CD4-positive, alpha-beta T cell (primary cell): ENCODE data around the gene RNF130. TPM values are rescaled to one million over a fixed set of nuclear protein-coding genes. Genes with fewer than 3 reads are reported as not detected.

Experiments
- ATAC-seq: fragments of 200-7000 bp; cut with Tn5 transposase; one replicate; pipeline ENCODE4 v1.10.0; 2022; ENCODE audit warnings: mild to moderate bottlenecking; ENCODE audit not compliant: poor library complexity
- CTCF ChIA-PET: fragments of 350-600 bp; sonication (Branson Sonifier 250); formaldehyde crosslinking; loops from one replicate; lab custom pipeline; 2021; ENCODE audit warnings: antibody characterized with exemption, inconsistent platforms; lab: Charles Lee
- POLR2A ChIA-PET: fragments of 350-600 bp; sonication (Branson Sonifier 250); formaldehyde crosslinking; loops from one replicate; lab custom pipeline; 2021; ENCODE audit warnings: antibody characterized with exemption, inconsistent platforms; lab: Charles Lee
- DNase-seq, 14 experiments: peaks; one replicate each; pipeline ENCODE4 v3.0.0-alpha.2; 2013 to 2020; ENCODE audit warnings: mixed read lengths in 2 of 14
- H3K27ac ChIP-seq, 2 donors: one replicate each; pipeline versions ENCODE4 v1.5.1 to v1.7.0; 2013; ENCODE audit warnings: low read length in 2 of 2, low read depth in 1 of 2, mild to moderate bottlenecking in 1 of 2
- H3K27me3 ChIP-seq, 2 experiments: 1 replicate in 1 of 2; 2 replicates in 1 of 2; pipeline versions ENCODE4 v1.6.1 to v1.7.0; 2013; ENCODE audit warnings: low read length in 2 of 2, control low read depth in 1 of 2, mild to moderate bottlenecking in 1 of 2, moderate library complexity in 1 of 2; ENCODE audit not compliant: insufficient read depth in 2 of 2, control insufficient read depth in 1 of 2
- H3K36me3 ChIP-seq: one replicate; pipeline ENCODE4 v1.6.1; 2013; ENCODE audit warnings: low read length, control low read depth; ENCODE audit not compliant: insufficient read depth
- H3K4me1 ChIP-seq: one replicate; pipeline ENCODE4 v1.6.1; 2013; ENCODE audit warnings: low read length, control low read depth; ENCODE audit not compliant: insufficient read depth
- H3K4me3 ChIP-seq: one replicate; pipeline ENCODE4 v1.5.1; 2013; ENCODE audit warnings: mild to moderate bottlenecking, low read length, moderate library complexity
- H3K9me3 ChIP-seq, 2 experiments: 1 replicate in 1 of 2; 2 replicates in 1 of 2; pipeline versions ENCODE4 v1.6.1 to v1.7.0; 2013; ENCODE audit warnings: low read length in 2 of 2, mild to moderate bottlenecking in 2 of 2, control low read depth in 1 of 2, moderate library complexity in 1 of 2; ENCODE audit not compliant: control insufficient read depth in 1 of 2, insufficient read depth in 1 of 2
- H3K27ac Mint-ChIP-seq: one replicate; pipeline ENCODE4 v1.8.0; 2020; ENCODE audit warnings: mixed read lengths
- H3K27me3 Mint-ChIP-seq: one replicate; pipeline ENCODE4 v1.8.0; 2021; ENCODE audit warnings: mixed read lengths
- H3K36me3 Mint-ChIP-seq: one replicate; pipeline ENCODE4 v1.8.0; 2021; ENCODE audit warnings: low read depth, mixed read lengths
- H3K4me1 Mint-ChIP-seq: one replicate; pipeline ENCODE4 v1.8.0; 2021; ENCODE audit warnings: low read depth, mixed read lengths
- H3K4me3 Mint-ChIP-seq: one replicate; pipeline ENCODE4 v1.8.0; 2020; ENCODE audit warnings: mild to moderate bottlenecking, mixed read lengths
- H3K9me3 Mint-ChIP-seq: one replicate; pipeline ENCODE4 v1.8.0; 2020; ENCODE audit warnings: mixed read lengths
- CTCF ChIP-seq: fragments of 200-600 bp; IDR thresholded peaks from one replicate; pipeline ENCODE4 v1.8.0; 2022; ENCODE audit warnings: antibody characterized with exemption, mild to moderate bottlenecking
- intact Hi-C, 2 experiments: fragments of 100-400 bp; cut with DNase I in 1 of 2; cut with micrococcal nuclease in 1 of 2; formaldehyde crosslinking; loops; one replicate each; pipeline versions ENCODE4 v1.15.1 to v1.9.0; 2023 to 2025; cut with DNase I, micrococcal nuclease
- total RNA-seq, 174 experiments: library from RNA in 2 of 174; stranded (reverse) in 2 of 174; gene quantifications; one replicate each; pipeline ENCODE4 v1.2.3 and lab custom pipeline; 2021 to 2026

The RNF130 gene
- total RNA-seq, 2 experiments from 2014 or later = 18.2 to 19.1 TPM

- no peak for ATAC-seq
- Histone ChIP-seq H3K9me3 (no peaks in the 10 kb centered on the region), H3K27me3 (no peaks in the 10 kb centered on the region), H3K4me1 (no peaks in the 10 kb centered on the region), H3K36me3 (no peaks in the 10 kb centered on the region), H3K4me3 (no peak overlapping the region), H3K27ac (no peak overlapping the region)
- Mint-ChIP-seq H3K36me3 (peaks cover 4% of the 10 kb centered on the region), H3K9me3 (no peaks in the 10 kb centered on the region), H3K4me1 (peaks cover 6% of the 10 kb centered on the region), H3K27me3 (no peaks in the 10 kb centered on the region), H3K27ac (no peak overlapping the region), H3K4me3 (no peak overlapping the region)
- ChIA-PET POLR2A (no interaction called here), CTCF (no interaction called here)
- intact Hi-C loops = no loop called here
- DNase-seq = no peak
- no peak for TF ChIP-seq CTCF
These were observed 12.2 kb downstream of the RNF130 start for GRCh38 chr5:180059326-180059725.

- H3K36me3 Mint-ChIP-seq = peaks cover 4% of the 10 kb centered on the region
- ChIA-PET CTCF (no interaction called here), POLR2A (no interaction called here)
- TF ChIP-seq CTCF = no peak
- H3K27me3 Mint-ChIP-seq = no peaks in the 10 kb centered on the region
- peaks cover 3% of the 10 kb centered on the region for H3K4me1 Mint-ChIP-seq
- Histone ChIP-seq H3K4me1 (no peaks in the 10 kb centered on the region), H3K9me3 (no peaks in the 10 kb centered on the region), H3K27me3 (no peaks in the 10 kb centered on the region), H3K4me3 (no peak overlapping the region), H3K27ac (no peak overlapping the region), H3K36me3 (no peaks in the 10 kb centered on the region)
- no peak overlapping the region for H3K4me3 Mint-ChIP-seq
- DNase-seq = no peak
- no peak overlapping the region for H3K27ac Mint-ChIP-seq
- ATAC-seq = no peak
- intact Hi-C loops = no loop called here
- no peaks in the 10 kb centered on the region for H3K9me3 Mint-ChIP-seq
These were observed 15.4 kb downstream of the RNF130 start for GRCh38 chr5:180056153-180056552.

- Histone ChIP-seq H3K27ac (no peak overlapping the region), H3K36me3 (no peaks in the 10 kb centered on the region), H3K9me3 (no peaks in the 10 kb centered on the region), H3K27me3 (no peaks in the 10 kb centered on the region), H3K4me3 (no peak overlapping the region), H3K4me1 (no peaks in the 10 kb centered on the region)
- POLR2A ChIA-PET = no interaction called here
- DNase-seq (no peak), ATAC-seq (no peak)
- no peaks in the 10 kb centered on the region for H3K27me3 Mint-ChIP-seq
- no peak overlapping the region for H3K27ac Mint-ChIP-seq
- H3K36me3 Mint-ChIP-seq = peaks cover 4% of the 10 kb centered on the region
- intact Hi-C loops = no loop called here
- CTCF ChIA-PET = no interaction called here
- H3K4me3 Mint-ChIP-seq = no peak overlapping the region
- H3K9me3 Mint-ChIP-seq = no peaks in the 10 kb centered on the region
- H3K4me1 Mint-ChIP-seq = peaks cover 3% of the 10 kb centered on the region
- no peak for TF ChIP-seq CTCF
These were observed 17.3 kb downstream of the RNF130 start for GRCh38 chr5:180054226-180054625.
